Activated CD8-positive, alpha-beta memory T cell treated with anti-CD3 and anti-CD28 coated beads for 4 hours (primary cell): Measurements from ENCODE around the gene HOTAIR.

Source experiments
- DNase-seq, 2 donors: peaks; one replicate each; pipeline ENCODE4 v3.0.0-alpha.2; 2020; ENCODE audit warnings: low read depth in 2 of 2

HOTAIR gene

DNA sequence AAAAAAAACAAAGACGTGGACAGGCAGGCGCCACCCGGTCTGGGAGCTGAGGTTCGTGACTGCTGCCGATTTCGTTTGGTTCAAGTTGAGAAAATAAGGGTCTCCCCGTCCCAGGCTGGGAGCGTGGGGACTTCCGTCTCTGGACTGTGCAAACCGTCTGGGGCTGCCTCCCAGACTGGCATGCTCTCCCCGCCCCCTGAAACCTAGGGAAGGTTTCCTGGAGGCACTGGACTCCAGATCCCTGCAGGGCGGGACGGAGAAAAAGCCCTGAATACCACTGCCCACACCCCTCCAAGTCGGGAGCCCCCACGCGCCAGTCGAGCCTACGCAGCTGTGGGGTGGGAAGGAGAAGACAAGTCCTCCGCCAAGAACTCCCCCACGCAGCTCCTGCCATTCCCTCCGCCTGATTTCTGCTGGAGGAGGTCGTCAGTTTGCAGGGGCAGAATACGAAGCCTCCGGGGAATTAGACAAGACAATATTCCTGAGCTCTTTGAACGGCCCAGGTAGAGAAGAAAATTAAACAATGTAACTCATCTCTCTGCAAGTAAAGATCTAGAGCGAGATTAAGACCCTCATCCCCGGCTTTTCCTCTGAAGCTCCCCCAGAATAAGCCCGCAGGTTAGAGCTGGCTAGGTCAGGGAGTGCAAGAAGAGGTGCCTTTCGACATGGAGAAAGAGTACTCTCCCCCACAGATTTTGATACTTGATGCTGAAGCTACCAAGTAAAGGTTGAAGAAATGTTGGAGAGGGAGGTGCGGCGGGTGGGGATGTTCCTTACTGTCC lies 46.5 kb downstream of the HOTAIR start:
- no peak for DNase-seq

DNA sequence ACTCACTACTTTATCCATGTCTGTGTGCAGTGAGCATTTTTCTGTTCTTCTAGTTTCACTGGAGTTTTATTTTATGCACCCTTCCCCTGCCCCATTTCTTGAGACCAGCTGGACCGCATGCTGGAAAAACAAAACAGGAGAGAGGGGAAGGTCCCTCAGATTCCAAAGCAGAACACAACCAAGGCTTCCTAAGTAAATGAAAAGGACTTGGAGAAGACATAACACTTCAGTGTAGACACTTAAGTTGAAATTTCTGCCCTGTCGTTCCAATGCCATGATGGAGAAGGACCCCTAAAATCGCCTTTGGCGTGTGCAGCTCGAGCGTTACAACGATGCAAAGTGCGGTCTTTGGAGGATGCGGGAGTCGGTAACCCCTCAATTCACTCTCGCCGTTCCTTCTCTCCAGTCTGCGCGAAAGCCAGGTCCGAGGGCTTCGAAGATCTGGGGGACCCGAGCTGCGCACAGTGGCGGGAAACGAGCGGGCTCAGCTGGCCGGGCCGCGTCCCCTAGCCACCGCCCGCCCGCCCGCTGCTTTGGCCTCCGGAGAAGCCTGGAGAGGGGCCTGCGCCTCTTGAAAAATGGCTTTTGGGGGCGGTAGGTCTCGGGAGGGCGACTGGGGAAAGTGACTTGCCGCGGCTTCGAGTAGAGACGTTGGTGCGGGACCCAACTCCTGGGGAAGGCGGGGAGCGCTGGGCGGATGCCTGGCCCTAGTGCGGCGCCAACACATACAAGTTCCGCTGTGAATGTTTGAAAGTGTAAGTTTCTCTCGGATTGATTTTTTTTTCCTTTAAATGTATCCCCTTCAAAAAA lies 47.3 kb downstream of the HOTAIR start:
- DNase-seq: no peak

DNA sequence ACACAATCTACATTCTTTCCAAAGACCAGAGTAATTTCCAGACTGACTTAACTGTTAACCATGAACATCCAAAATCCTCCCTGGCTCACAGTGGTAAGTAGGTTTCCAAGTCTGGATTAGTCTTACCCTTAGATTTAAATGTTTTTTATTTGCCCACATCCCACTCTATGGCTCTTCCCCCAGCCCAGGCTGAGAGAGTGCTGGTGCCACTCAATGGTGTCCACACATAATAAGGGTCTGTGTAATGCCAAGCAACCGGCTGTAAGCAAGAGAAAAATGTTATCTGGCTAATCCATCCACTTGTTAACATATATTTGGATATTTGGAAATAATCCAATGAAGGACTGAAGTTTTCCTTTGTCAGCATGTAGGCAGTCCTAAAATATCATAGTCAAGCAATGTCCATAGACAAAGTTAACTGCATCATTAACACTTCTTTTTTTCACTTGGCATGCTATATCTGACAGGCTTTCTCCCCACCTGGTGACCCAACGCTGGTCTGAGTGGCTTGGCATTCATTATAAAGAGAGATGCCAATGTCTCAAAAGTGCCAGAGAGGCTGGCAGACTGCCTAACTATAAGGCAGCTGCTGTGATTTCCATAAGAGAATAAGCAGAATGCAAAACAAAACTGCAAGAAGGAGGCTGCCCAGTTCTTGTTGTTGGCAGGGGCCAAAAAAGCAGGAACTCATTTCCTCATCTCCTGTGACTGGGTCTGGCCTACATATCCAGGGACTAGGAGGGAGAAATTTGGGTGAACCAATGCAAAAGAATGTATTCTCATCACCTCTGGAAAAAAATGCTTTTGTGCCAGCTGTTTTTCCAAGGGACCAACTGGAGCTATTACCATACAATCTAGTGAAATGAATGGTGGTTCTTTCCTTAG lies 50.0 kb downstream of the HOTAIR start:
- no peak for DNase-seq

DNA sequence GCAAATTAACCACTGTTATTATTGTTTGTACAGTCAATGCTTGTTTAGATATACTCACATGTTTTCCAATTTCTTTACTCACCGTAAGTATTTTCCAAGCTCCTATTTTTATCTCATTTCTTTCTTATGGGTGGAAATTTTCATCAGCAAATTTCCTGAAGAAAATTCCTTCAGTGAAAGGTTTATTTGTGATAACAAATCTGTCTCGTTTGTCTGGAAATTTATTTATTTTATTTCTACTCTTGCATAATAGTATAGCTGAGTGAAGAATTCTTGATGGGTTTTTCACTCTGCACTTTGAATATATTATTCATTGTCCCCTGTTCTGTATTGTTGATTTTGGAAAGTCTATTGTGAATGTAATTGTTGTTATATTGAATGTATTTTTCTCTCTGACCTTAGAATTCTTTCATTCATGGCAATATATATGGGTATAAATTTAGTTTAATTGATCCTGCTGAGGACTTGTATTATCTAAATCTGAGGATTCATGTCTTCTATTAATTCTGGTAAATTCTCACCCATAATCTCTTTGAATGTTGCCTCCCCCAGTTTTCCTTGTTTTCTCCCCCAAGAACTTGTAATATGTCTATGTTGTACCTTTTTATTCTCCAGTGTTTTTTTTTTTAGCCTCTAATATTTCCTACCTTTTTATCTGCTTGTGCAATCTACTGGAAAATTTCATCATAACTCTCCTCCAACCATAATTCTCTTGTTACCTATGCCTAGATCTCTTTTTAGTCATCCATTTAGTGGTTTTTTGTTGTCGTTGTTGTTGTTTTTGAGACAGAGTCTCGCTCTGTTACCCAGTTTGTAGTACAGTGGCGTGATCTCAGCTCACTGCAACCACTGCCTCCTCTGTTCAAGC lies 57.7 kb downstream of the HOTAIR start:
- DNase-seq: no peak
